GM19351 (cell line): ENCODE results near the gene NUTM2F.
"Not testable (repeated sequence)": the region's sequence is repeated elsewhere in the genome, so short reads cannot be mapped to it uniquely, and the experiment has no call there.

Experiments
- ATAC-seq: cut with Tn5 transposase; IDR thresholded peaks from one replicate; pipeline ENCODE4 v1.9.1; 2021; ENCODE audit warnings: mild to moderate bottlenecking, moderate library complexity; ENCODE audit not compliant: unreplicated experiment

Gene NUTM2F

DNA sequence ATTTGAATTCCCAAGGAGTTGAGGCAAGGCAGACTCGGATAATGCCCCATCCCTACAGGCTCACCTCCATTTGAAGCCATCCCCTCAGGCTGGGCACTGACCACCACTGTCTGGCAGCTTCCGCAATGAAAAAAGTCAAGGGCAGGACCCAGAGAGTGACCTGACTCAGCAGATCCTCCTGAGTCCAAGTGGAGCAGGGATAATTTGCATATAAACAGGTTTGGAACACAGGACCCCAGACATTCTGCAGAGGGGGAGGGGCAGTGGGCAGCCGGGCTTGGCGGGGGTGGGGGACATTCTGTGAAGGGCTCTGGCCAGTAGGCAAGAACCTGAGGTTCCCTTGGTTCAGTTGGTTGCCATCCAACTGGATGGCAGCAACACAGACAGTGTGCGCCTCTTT is at the start of gene NUTM2F:
NUTM2F (minus strand) TSS at position 101 of the 400 bp plus-strand sequence; CDS start at position 80, 21 bp downstream.
- ATAC-seq = not testable (repeated sequence)

DNA sequence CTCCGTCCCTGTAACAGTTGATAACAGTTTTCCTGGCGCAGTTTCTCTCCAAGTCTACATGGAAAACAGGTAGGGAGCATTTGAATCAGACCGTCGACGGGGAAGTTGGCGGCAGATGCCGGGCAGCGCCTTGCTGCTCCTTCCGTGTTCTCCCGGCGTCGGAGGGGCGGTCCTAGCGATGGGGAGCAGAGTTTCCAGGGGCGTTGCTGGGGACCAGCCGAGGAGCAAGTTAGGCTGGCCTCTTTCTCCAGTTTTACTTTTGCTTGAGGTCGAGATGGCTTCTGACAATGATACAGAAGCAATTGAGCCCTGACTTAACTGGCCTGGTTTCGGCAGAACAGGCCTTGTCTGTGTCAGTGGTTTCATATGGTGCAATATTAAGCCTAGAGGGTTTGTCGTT is 46.8 kb upstream of the NUTM2F start:
- ATAC-seq = peak; percentile 61

DNA sequence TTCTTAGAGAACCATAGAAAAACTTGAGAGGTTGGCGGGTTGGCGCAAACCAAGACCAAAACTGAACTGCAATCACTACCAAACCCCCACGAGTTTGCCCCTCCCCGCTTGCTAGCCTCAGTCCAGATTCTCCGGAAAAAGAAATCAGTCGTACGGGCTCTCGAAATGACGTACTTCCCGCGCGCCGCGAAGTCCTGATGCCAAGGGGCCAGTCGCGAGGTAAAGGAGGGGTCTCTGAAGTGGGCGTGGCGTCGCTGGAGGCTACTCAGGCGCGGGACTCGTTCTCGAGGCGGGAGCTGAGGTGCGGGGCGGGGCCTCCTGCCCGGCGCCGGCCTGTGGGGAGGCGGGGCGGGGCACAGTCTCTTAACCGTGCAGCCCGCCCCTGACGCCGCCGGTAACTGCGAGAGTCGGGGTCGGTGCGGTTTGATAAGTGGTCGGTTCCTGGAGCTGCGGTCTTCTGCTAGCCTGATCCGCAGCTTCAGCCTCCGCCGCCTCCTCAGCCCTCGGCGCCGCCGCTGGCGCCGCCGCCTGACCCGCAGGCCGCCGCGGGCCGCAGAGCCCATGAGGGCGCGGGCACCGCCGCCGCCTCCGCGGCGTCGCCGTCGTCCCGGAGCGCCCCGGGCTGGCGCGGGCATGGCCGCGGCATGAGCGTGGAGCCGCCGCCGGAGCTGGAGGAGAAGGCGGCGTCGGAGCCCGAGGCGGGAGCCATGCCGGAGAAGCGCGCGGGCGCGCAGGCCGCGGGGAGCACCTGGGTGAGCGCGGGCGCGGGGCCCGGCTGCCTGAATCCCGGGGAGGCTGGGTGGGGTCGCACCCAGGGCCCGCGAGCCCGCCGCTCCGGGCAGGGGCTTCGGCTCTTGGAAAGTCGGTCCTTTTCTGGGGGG is 46.0 kb upstream of the NUTM2F start:
- peak; percentile 85 for ATAC-seq

GRCh38 chr9:94373779-94374175 is 45.3 kb upstream of the NUTM2F start:
- not testable (repeated sequence) for ATAC-seq

GRCh38 chr9:94370266-94370665 is 41.8 kb upstream of the NUTM2F start:
- ATAC-seq = not testable (repeated sequence)

GRCh38 chr9:94364093-94364614 is 35.7 kb upstream of the NUTM2F start:
- ATAC-seq = not testable (repeated sequence)

DNA sequence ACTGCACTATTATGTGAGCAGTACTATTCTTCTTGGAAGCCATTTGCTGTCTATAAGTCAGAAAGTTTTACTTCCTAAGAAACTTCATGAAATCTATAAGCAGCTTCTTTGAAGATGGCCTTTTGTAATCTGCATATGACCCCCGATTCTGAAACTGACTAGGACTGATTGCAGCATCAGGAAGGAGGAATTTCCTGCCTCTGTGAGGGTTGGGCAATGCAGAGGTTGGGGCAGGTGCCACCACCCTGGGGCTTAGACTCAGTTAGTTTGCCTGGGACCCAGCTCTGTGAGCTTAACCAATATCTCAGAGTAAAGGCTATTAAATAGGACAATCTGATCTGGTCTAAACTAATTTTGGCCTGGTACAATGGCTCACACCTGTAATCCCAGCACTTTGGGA is 28.7 kb upstream of the NUTM2F start:
- not testable (repeated sequence) for ATAC-seq

DNA sequence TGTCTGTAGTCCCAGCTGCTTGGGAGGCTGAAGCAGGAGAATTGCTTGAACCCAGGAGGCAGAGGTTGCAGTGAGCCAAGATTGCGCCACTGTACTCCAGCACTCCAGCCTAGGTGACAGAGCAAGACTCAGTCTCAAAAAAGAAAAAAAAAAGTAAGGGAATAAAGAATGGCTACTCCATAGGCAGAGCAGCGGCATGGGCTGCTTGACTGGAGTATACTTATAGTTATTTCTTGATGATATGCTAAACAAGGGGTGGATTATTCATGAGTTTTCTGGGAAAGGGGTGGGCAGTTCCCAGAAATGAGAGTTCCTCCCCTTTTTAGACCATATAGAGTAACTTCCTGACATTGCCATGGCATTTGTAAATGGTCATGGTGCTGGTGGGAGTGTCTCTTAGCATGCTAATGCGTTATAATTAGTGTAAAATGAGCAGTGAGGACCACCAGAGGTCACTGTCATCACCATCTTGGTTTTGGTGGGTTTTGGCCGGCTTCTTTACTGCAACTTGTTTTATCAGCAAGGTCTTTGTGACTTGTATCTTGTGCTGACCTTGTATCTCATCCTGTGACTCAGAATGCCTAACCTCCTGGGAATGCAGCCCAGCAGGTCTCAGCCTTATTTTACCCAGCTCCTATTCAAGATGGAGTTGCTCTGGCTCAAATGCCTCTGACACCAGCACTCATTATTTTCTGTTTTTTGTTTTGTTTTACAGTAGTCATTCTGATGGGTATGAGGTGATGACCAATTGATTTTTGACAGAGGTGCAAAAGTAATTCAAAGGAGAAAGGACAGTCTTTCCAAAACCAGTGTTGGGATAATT is 23.7 kb upstream of the NUTM2F start:
- not testable (repeated sequence) for ATAC-seq

DNA sequence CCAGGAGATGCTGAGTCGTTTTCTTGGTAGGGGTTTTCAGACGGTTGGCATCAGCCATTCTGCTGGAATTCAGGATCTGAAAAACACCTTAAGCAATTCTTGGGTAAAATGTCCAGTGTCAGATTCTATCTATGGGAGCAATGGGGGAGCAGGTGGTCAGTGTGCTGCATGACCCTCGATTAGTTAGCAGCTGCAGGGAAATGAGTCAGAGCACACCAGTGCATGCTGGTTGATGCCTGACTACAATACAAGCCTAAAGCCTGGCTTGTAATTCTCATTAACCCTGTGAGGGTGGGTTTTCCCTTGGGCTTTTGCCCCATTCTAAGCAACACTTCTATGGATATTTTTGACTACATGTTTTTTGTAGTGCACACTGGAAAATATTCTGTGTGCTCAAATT is 20.3 kb upstream of the NUTM2F start:
- ATAC-seq = not testable (repeated sequence)

- ATAC-seq = not testable (repeated sequence)
These were observed 19.0 kb upstream of the NUTM2F start for GRCh38 chr9:94347451-94347850.

DNA sequence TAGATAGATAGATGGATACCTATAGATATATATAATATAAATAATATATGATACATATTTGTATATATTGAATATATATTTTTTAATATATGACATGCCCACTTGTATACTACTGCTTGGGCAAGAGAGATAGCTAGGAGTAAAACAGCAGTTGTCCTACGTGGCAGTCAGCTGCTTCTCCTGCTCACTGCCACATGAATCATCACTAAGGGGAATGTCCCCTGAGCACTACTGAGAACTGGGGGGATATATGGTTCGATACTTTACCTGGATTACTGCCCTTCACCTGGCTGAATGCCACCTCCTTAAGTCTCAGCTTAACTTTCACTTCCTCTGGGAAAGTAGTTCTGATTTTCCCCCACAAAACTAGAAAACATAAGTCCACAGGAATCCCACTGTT is 13.3 kb upstream of the NUTM2F start:
- not testable (repeated sequence) for ATAC-seq

- ATAC-seq = not testable (repeated sequence)
These were observed 12.3 kb upstream of the NUTM2F start for GRCh38 chr9:94340750-94341149.

DNA sequence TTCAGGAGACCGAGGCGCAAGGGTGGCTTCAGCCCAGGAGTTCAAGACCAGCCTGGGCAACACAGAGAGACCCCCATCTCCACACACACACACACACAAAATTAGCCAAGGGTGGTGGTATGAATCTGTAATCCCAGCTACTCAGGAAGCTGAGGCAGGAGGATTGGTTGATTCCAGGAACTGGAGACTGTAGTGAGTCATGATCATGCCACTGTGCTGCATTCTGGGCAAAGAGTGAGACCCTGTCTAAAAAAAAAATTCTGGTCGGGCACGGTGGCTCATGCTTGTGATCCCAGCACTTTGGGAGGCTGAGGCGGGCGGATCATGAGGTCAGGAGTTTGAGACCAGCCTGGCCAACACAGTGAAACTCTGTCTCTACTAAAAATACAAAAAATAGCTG is 11.2 kb upstream of the NUTM2F start:
- ATAC-seq = not testable (repeated sequence)

GRCh38 chr9:94338723-94339122 is 10.3 kb upstream of the NUTM2F start:
- ATAC-seq = not testable (repeated sequence)

GRCh38 chr9:94336445-94336844 is 8.0 kb upstream of the NUTM2F start:
- not testable (repeated sequence) for ATAC-seq

DNA sequence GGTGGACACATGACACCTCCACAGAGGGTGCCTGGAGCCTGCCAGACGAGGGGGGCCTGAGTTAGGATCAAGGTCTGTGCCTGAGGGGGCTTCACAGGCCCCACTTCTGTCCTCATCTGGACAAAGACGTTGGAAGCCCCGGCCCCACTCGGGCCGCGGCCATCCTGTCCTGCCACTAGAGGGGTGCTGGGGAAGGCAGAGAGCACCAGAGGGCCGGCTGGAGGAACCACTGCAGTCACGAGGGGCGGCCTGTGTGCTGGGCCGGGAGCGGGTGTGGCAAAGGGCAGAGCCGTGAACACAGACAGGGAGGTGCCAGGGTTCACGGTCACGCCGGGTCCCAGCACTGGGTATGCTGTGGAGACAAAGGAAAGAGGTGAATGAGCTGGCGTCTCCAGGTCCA is 2.9 kb downstream of the NUTM2F start:
- not testable (repeated sequence) for ATAC-seq

DNA sequence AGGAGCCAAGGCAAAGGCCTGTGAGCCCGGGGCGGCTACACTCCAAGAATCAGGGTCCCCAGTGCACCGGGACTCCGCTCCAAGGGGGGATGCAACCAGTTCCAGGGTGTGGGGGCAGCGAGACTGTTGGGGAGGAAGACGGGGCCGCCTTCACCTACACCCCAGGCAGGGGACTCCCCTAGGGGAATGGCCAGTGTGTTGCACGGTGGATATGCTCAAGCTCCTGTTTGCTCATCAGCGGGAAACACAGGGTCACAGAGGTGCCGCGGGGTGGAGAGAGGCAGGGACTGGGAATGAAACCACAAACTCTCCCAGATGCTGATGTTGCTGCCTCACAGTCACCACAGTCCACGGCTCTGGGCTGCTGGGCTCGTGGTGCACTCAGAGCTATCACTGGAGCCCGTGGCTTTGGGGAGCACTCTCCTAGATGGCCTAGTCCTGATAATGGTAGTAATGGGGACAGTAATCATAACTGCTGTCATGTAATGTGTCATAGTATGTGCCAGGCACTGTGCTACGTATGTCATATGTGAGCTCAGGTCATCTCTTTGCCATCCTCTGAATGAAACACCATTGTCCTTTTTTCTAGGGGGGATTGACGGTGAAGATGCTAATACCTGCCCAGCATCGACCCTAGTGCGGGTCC is 5.2 kb downstream of the NUTM2F start:
- not testable (repeated sequence) for ATAC-seq

- not testable (repeated sequence) for ATAC-seq
These were observed 6.0 kb downstream of the NUTM2F start for GRCh38 chr9:94322342-94322940.

DNA sequence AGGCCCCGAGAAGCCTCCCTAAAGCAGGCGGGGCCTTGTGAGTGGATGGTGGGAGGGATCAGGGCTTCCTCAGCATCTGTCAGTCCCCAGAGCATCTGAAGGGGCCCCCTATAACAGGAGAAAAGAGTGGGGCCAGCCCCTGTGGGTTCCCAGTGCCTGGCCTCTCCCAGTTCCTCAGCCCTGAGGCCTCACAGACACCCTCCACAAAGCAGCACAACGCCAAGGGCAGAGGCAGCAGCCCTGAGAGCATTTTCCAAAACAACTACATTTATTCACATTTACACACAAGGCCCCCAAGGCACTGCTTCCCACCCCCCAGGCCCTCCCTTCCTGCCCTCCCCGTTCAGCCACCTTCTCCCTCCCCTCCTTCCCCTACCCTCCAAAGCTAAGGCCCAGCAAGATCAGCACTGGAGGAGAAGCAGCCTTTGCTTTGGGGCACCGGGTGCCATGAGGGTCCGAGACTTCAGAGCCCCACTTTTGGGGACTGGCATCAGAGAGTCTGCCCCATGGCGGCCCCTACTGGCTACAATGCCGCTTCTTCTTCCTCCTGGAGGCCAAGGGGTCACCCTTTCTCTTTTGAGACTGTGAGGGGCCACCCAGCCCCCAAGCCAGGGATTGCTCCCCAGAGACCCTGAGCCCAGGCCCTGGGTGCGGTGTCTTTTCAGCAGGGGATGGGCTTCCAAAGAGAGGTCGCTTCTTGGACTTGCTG is 10.3 kb downstream of the NUTM2F start:
- ATAC-seq = not testable (repeated sequence)

GRCh38 chr9:94316236-94316635 is 12.2 kb downstream of the NUTM2F start:
- ATAC-seq = peak; percentile 66
